ENCODE data around the gene RAB40C. TPM values are rescaled to one million over a fixed set of nuclear protein-coding genes. Genes with fewer than 3 reads are reported as not detected.

Gene RAB40C
- total RNA-seq, 1 donor from 2014 or later: 13.1 TPM

DNA sequence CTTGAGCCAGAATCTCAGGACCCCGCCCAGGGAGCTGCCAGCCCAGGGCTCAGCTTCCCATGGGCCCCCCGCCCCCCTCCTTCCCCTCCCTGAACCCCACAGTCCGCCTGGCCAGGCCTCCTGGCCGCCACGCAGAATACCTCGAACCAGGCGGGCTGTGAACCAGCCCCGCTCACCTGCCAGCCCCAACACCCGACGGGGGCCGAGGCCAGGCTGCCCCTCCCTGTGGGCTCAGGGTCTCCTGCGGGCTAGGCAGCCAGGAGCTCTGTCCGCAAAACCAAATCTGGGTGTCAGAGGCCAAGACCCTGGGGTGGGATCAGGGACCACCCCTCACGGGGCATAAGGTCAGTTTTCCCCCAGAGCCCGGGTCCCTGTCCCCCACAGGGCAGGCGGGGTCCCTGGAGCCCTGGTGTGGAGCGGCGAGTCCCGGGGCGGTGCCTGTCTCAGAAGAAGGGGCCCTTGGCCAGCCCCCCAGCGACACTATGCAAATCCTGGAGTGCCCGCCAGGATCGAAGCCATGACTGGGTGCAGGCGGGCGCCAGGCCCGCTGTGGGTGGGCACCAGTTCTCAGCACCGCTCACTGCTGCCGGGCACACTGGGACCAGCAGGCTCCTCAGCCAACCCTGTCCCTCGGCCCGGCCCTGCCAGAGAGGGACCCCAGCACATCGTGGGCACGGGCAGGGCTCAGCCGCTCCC, 36.1 kb upstream of the RAB40C start:
- POLR2A ChIA-PET: no interaction called here
- ATAC-seq (ENCODE audit: low read depth) (no peak), DNase-seq (no peak)
- intact Hi-C loops (cut with micrococcal nuclease): no loop called here
- H3K27me3 Mint-ChIP-seq: peaks cover 4% of the 10 kb centered on the region
- H3K4me1 Mint-ChIP-seq: no peaks in the 10 kb centered on the region
- H3K27ac Mint-ChIP-seq: no peak overlapping the region
- no peak overlapping the region for H3K4me3 Mint-ChIP-seq
- H3K9me3 Mint-ChIP-seq: no peaks in the 10 kb centered on the region
- CTCF ChIA-PET: no interaction called here
- peaks cover 6% of the 10 kb centered on the region for H3K36me3 Mint-ChIP-seq (ENCODE audit: low read depth)
- TF ChIP-seq, protein P1, sequence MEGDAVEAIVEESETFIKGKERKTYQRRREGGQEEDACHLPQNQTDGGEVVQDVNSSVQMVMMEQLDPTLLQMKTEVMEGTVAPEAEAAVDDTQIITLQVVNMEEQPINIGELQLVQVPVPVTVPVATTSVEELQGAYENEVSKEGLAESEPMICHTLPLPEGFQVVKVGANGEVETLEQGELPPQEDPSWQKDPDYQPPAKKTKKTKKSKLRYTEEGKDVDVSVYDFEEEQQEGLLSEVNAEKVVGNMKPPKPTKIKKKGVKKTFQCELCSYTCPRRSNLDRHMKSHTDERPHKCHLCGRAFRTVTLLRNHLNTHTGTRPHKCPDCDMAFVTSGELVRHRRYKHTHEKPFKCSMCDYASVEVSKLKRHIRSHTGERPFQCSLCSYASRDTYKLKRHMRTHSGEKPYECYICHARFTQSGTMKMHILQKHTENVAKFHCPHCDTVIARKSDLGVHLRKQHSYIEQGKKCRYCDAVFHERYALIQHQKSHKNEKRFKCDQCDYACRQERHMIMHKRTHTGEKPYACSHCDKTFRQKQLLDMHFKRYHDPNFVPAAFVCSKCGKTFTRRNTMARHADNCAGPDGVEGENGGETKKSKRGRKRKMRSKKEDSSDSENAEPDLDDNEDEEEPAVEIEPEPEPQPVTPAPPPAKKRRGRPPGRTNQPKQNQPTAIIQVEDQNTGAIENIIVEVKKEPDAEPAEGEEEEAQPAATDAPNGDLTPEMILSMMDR (IDR thresholded peaks at IDR 0.05): no peak

DNA sequence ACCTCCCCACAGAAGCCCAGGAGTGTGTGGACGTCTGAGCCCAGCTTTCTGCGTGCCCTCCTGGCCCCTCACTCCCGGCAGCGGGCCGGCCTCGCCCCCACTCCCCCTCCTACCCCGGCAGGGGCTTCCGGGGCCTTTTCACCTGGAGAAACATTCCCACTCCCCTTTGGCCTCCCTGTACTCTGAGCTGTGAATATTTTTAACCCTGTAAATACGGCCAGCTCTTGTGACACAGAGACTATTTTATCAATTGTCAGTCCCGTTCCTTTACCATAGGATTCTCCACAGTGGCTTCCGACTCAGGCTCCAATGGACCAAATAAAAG, 35.6 kb upstream of the RAB40C start:
- Mint-ChIP-seq H3K27ac (no peak overlapping the region), H3K9me3 (no peaks in the 10 kb centered on the region), H3K27me3 (peaks cover 4% of the 10 kb centered on the region), H3K36me3 (ENCODE audit: low read depth) (peaks cover 6% of the 10 kb centered on the region), H3K4me3 (no peak overlapping the region), H3K4me1 (no peaks in the 10 kb centered on the region)
- TF ChIP-seq, protein P1 (IDR thresholded peaks at IDR 0.05): no peak
- DNase-seq: no peak
- ChIA-PET CTCF (no interaction called here), POLR2A (no interaction called here)
- intact Hi-C loops (cut with micrococcal nuclease): no loop called here
- ATAC-seq (ENCODE audit: low read depth): no peak

DNA sequence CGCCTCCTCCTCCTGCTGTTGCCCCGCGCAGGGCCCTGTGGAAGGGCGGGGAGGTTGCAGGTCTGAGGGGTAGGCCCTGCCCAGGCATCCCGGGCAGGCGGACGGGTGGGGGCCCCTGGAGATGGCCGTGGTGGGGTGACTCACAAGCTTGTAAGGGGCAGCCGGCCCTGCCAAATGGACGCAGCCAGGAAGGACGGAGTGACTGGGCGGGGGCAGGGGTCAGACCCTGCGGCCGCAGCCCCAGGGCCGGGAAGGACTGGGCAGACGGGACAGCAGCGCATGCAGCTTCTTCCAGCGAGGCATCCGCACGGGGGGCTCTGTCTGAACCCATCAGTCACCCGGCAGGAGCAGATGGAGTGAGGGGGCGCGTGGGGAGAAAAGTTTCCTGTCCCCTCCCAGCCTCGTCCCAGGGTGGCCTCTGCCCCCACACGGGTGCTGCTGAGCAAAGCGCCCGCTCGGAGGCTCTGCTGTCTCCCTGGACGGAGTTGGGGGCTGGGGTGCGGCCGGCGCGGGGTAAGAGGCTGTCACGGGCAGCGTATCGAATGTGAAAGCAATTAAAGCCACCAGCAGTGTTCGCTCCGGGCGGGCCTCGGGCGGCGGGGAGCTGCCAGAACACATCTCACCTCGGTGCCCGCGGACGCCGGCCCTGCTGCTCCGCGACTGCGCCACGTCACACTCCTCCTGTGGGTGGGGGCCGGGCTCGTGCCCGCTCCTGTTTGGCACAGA, 35.1 kb upstream of the RAB40C start:
- Mint-ChIP-seq H3K4me1 (peaks cover 2% of the 10 kb centered on the region), H3K27ac (no peak overlapping the region), H3K36me3 (ENCODE audit: low read depth) (peaks cover 6% of the 10 kb centered on the region), H3K9me3 (no peaks in the 10 kb centered on the region), H3K4me3 (no peak overlapping the region), H3K27me3 (peaks cover 4% of the 10 kb centered on the region)
- intact Hi-C loops (cut with micrococcal nuclease): no loop called here
- DNase-seq (no peak), ATAC-seq (ENCODE audit: low read depth) (no peak)
- TF ChIP-seq, protein P1 (IDR thresholded peaks at IDR 0.05): no peak
- POLR2A ChIA-PET: no interaction called here
- CTCF ChIA-PET: no interaction called here

DNA sequence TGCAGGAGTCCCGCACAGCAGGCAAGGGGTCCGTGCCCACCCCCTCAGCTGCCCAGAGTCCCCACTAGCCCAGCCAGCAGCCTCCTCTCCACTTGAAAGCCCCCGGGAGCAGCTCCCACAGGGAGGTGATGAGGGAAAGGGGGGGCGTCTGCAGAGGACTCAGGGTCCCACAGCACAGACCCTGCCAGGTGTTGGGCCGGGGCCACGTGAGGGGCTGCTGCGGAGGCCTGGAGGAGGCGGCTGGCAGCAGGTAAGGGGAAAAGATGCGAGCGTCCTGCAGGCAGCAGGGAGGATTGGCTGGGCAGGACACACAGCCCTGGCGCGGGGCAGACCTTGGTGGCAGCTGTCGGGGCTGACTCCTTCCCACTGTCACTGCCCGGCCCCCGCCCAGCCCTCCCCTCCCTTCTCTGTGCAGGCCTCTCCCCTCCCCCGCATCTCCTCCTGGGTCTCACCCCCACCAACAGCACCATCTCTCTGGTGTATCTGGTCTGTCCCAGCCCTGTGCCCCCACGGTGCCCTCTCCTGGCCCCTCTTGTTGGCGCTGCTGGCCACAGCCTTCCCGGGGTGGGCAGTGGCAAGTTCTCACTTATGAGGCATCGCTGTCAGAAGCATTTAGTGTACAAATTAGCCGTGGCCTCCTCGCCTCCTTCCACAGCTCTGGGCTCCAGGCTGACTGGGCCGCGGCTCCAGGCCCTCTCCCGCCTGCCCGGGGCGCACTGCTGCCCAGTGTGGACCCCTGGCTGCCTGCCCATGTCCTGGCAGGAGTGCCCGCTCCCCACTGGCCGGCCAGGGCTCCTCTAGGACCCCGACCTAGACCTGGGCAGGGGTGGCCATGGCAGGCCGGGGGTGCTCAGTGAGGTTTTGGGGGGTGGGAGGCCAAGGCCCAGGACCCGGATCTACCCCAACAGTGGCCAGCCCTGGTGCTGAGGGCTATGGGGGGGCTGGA, 34.1 kb upstream of the RAB40C start:
- DNase-seq (no peak), ATAC-seq (ENCODE audit: low read depth) (no peak)
- H3K4me1 Mint-ChIP-seq: peaks cover 2% of the 10 kb centered on the region
- no peak overlapping the region for H3K4me3 Mint-ChIP-seq
- ChIA-PET POLR2A (no interaction called here), CTCF (no interaction called here)
- no peak overlapping the region for H3K27ac Mint-ChIP-seq
- intact Hi-C loops (cut with micrococcal nuclease): no loop called here
- TF ChIP-seq, protein P1 (IDR thresholded peaks at IDR 0.05): no peak
- peaks cover 4% of the 10 kb centered on the region for H3K27me3 Mint-ChIP-seq
- H3K9me3 Mint-ChIP-seq: no peaks in the 10 kb centered on the region
- peaks cover 6% of the 10 kb centered on the region for H3K36me3 Mint-ChIP-seq (ENCODE audit: low read depth)
